Gastrocnemius medialis (tissue), 4 donors: ENCODE measurements around the gene C3orf70. TPM values are rescaled to one million over a fixed set of nuclear protein-coding genes. Genes with fewer than 3 reads are reported as not detected.

Experiments
- ATAC-seq, 2 donors: fragments of 150-250 bp; one replicate each; pipeline ENCODE4 v1.9.1; 2016
- DNase-seq, 2 donors: peaks; one replicate each; pipeline ENCODE4 v3.0.0-alpha.2; 2019
- H3K27ac ChIP-seq, 4 donors: fragments of 200-600 bp; sonication (generic); 1 replicate in 1 of 4; 2 replicates in 3 of 4; pipeline ENCODE4 v1.5.1; 2016 to 2018; ENCODE audit warnings: mild to moderate bottlenecking in 2 of 4, moderate library complexity in 1 of 4
- H3K27me3 ChIP-seq, 3 donors: fragments of 200-600 bp; sonication (generic) in 2 of 3; 1 replicate in 1 of 3; 2 replicates in 2 of 3; pipeline versions ENCODE4 v1.5.1 to v1.6.0; 2016 to 2019; ENCODE audit warnings: mild to moderate bottlenecking in 1 of 3, moderate library complexity in 1 of 3
- H3K36me3 ChIP-seq, 2 donors: fragments of 200-600 bp; sonication (generic) in 1 of 2; one replicate each; pipeline ENCODE4 v1.5.1; 2017 to 2018
- H3K4me1 ChIP-seq, 2 donors: fragments of 200-600 bp; sonication (generic) in 1 of 2; one replicate each; pipeline ENCODE4 v1.5.1; 2016 to 2017; ENCODE audit warnings: mild to moderate bottlenecking in 2 of 2
- H3K4me3 ChIP-seq, 4 donors: fragments of 200-600 bp; sonication (generic) in 3 of 4; 1 replicate in 1 of 4; 2 replicates in 3 of 4; pipeline ENCODE4 v1.5.1; 2016 to 2019; ENCODE audit warnings: mild to moderate bottlenecking in 2 of 4
- H3K9me3 ChIP-seq, 3 donors: fragments of 200-600 bp; sonication (generic) in 2 of 3; 1 replicate in 1 of 3; 2 replicates in 2 of 3; pipeline ENCODE4 v1.5.1; 2016 to 2019
- CTCF ChIP-seq, 5 experiments: fragments of 450-650 bp in 3 of 5; fragments of 200-600 bp in 2 of 5; sonication (generic) in 2 of 5; IDR thresholded peaks in 4 of 5; conservative IDR thresholded peaks in 1 of 5; 1 replicate in 4 of 5; 2 replicates in 1 of 5; pipeline ENCODE4 v1.5.1; 2016 to 2019; ENCODE audit warnings: antibody characterized with exemption in 5 of 5, mild to moderate bottlenecking in 3 of 5, moderate library complexity in 3 of 5
- POLR2A ChIP-seq, 2 donors: fragments of 450-650 bp; IDR thresholded peaks; one replicate each; pipeline ENCODE4 v1.6.1; 2017; ENCODE audit warnings: antibody characterized with exemption in 2 of 2, mild to moderate bottlenecking in 2 of 2, moderate library complexity in 2 of 2
- in situ Hi-C, 4 donors: fragments of 200-750 bp; cut with MboI; loops; one replicate each; pipeline versions ENCODE4 v1.15.0 to v1.8.0; 2017; ENCODE audit warnings: low sequenced_read_pairs in 4 of 4
- intact Hi-C: fragments of 100-400 bp; cut with DNase I; formaldehyde crosslinking; loops from one replicate; pipeline ENCODE4 v1.15.1; 2023; ENCODE audit warnings: low total_unique reads
- total RNA-seq, 4 donors: library from RNA; depleted of rRNA; stranded (reverse); fragments of >200 nt; gene quantifications; one replicate each; pipeline versions ENCODE4 v1.1.0 to v1.2.3, GENCODE V29; 2016

Gene C3orf70
- total RNA-seq, 4 donors from 2014 or later = 0.42 to 1.1 (median 0.59) TPM

GRCh38 chr3:185103359-185104127, 49.3 kb downstream of the C3orf70 start:
- DNase-seq = no peak
- intact Hi-C loops = no loop called here
- Histone ChIP-seq H3K9me3 (no peaks in the 10 kb centered on the region), H3K27me3 (no peaks in the 10 kb centered on the region), H3K36me3 (no peaks in the 10 kb centered on the region), H3K4me3 (no peak overlapping the region), H3K4me1 (no peaks in the 10 kb centered on the region), H3K27ac (no peak overlapping the region)
- ATAC-seq = no peak
- in situ Hi-C loops = no loop called here
- no peak for TF ChIP-seq POLR2A (IDR thresholded peaks at IDR 0.05)
- no peak for TF ChIP-seq CTCF (IDR thresholded peaks at IDR 0.05 in 4 of 5, conservative IDR thresholded peaks at IDR 0.05 in 1 of 5)

- TF ChIP-seq POLR2A (IDR thresholded peaks at IDR 0.05) (no peak), CTCF (IDR thresholded peaks at IDR 0.05 in 4 of 5, conservative IDR thresholded peaks at IDR 0.05 in 1 of 5) (no peak)
- H3K4me1 ChIP-seq = no peaks in the 10 kb centered on the region
- intact Hi-C loops = no loop called here
- H3K36me3 ChIP-seq = no peaks in the 10 kb centered on the region
- no peak for DNase-seq
- H3K27ac ChIP-seq = no peak overlapping the region
- no peak overlapping the region for H3K4me3 ChIP-seq
- no peaks in the 10 kb centered on the region for H3K27me3 ChIP-seq
- no peak for ATAC-seq
- H3K9me3 ChIP-seq = no peaks in the 10 kb centered on the region
- in situ Hi-C loops = no loop called here
Observed at GRCh38 chr3:185094697-185095096, 58.2 kb downstream of the C3orf70 start.

- H3K4me1 ChIP-seq = no peaks in the 10 kb centered on the region
- H3K36me3 ChIP-seq = no peaks in the 10 kb centered on the region
- DNase-seq (no peak), ATAC-seq (no peak)
- H3K27me3 ChIP-seq = no peaks in the 10 kb centered on the region
- TF ChIP-seq POLR2A (IDR thresholded peaks at IDR 0.05) = no peak
- no peak for TF ChIP-seq CTCF (IDR thresholded peaks at IDR 0.05 in 4 of 5, conservative IDR thresholded peaks at IDR 0.05 in 1 of 5)
- in situ Hi-C loops = no loop called here
- H3K27ac ChIP-seq = no peak overlapping the region
- H3K9me3 ChIP-seq = no peaks in the 10 kb centered on the region
- intact Hi-C loops = no loop called here
- no peak overlapping the region for H3K4me3 ChIP-seq
Observed at GRCh38 chr3:185093116-185093515, 59.7 kb downstream of the C3orf70 start.

GRCh38 chr3:185090811-185091210, 62.0 kb downstream of the C3orf70 start:
- in situ Hi-C loops (no loop called here), intact Hi-C loops (no loop called here)
- Histone ChIP-seq H3K27me3 (no peaks in the 10 kb centered on the region), H3K4me3 (no peak overlapping the region), H3K36me3 (no peaks in the 10 kb centered on the region), H3K27ac (no peak overlapping the region), H3K9me3 (no peaks in the 10 kb centered on the region), H3K4me1 (no peaks in the 10 kb centered on the region)
- ATAC-seq (no peak), DNase-seq (no peak)
- TF ChIP-seq CTCF (IDR thresholded peaks at IDR 0.05 in 4 of 5, conservative IDR thresholded peaks at IDR 0.05 in 1 of 5) (no peak), POLR2A (IDR thresholded peaks at IDR 0.05) (no peak)

- TF ChIP-seq POLR2A (IDR thresholded peaks at IDR 0.05) = no peak
- no peak for TF ChIP-seq CTCF (IDR thresholded peaks at IDR 0.05 in 4 of 5, conservative IDR thresholded peaks at IDR 0.05 in 1 of 5)
- H3K4me1 ChIP-seq = no peaks in the 10 kb centered on the region
- intact Hi-C loops = no loop called here
Observed at GRCh38 chr3:185089751-185090150, 63.1 kb downstream of the C3orf70 start.

More at GRCh38 chr3:185089751-185090150, 63.1 kb downstream of the C3orf70 start:
- no peak overlapping the region for H3K4me3 ChIP-seq
- H3K27me3 ChIP-seq = no peaks in the 10 kb centered on the region
- DNase-seq (no peak), ATAC-seq (no peak)
- H3K36me3 ChIP-seq = no peaks in the 10 kb centered on the region
- H3K9me3 ChIP-seq = no peaks in the 10 kb centered on the region
- no peak overlapping the region for H3K27ac ChIP-seq
- in situ Hi-C loops = no loop called here
